ENCODE data around the gene MAML2. TPM values are rescaled to one million over a fixed set of nuclear protein-coding genes. Genes with fewer than 3 reads are reported as not detected.

MAML2 gene
- total and polyA plus RNA-seq, 9 of the 15 experiments (the other 6 are each of a cell fraction or from before 2014, with no cell fraction given): 0.79 to 6.8 (median 4.8) TPM

DNA sequence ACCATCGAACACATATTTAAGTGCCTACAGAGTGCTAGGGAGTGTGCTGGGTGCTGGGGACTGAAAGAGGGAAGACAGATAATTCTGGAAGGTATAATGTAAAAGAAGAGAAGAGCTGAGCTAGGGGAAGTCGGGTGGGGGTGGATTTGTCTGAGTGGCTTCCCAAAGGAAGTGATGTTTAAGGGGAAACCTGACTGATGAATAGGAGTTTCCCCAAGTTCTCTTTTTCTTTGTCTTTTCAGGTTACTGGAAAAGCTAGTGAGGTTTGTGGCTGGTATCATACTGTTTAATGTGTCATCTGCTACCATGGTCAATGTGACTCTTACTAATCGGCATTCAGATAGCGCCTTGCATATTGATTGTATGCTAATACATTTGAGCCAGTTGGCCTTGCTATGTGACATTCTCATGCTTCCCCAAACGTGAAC lies 267.4 kb downstream of the MAML2 start:
- Histone ChIP-seq H3K4me2 (ENCODE audit: insufficient read depth, low read length) (no peak overlapping the region), H3K9me1 (ENCODE audit: control insufficient read depth, insufficient read depth, low read length) (no peaks in the 10 kb centered on the region), H3K27ac (ENCODE audit: extremely low read depth, low read depth, low read length) (no peak overlapping the region), H3K36me3 (ENCODE audit: control insufficient read depth, insufficient read depth, low read length) (no peaks in the 10 kb centered on the region; the same call in 2 of the 3 replicates), H3K79me2 (ENCODE audit: control insufficient read depth, insufficient read depth, low read length) (no peaks in the 10 kb centered on the region; the same call in 2 of the 3 replicates), H3K9me3 (replicated peaks; ENCODE audit: control insufficient read depth, insufficient read depth, low read depth, low read length) (no peaks in the 10 kb centered on the region), H3K4me1 (replicated peaks in 1 of 2; ENCODE audit: control insufficient read depth in 2 of 2, insufficient read depth in 2 of 2, low read length in 2 of 2) (peaks cover 3 to 26% of the 10 kb centered on the region in 2 experiments; a peak in 4 of 5 replicates), H3K4me3 (no peak overlapping the region), H4K20me1 (replicated peaks; ENCODE audit: control insufficient read depth, insufficient read depth, low read length) (no peaks in the 10 kb centered on the region), H2AFZ (ENCODE audit: low read depth, low read length) (no peak overlapping the region), H3K9ac (ENCODE audit: insufficient read depth in 1 of 2, low read depth in 2 of 2, low read length in 2 of 2) (no peak overlapping the region), H3K27me3 (ENCODE audit: control insufficient read depth in 2 of 2, insufficient read depth in 2 of 2, low read length in 2 of 2) (no peaks in the 10 kb centered on the region)
- 42% methylated on average over 5 of the region's 5 CpGs for WGBS (ENCODE audit: insufficient coverage, low coverage, missing lambda C conversion rate)
- POLR2A ChIA-PET: interaction anchor here (1.8 kb wide), 1 partner anchor 8 kb away, joined by 8 read pairs; no protein-coding TSS in a partner anchor
- FAIRE-seq: no peak
- no TSS peak for BruUV-seq (replicated peaks)
- intact Hi-C loops (cut with micrococcal nuclease) (no loop called here), in situ Hi-C loops (cut with MboI) (no loop called here)
- CTCF ChIA-PET (ENCODE audit: low intra/inter-chr PET ratio): no interaction called here
- no peak; the same call in 2 of the 3 replicates for ATAC-seq
- TF ChIP-seq MECOM (CRISPR knock-in tag; IDR thresholded peaks at IDR 0.05): no peak
- TF ChIP-seq NUFIP1 (IDR thresholded peaks at IDR 0.05; ENCODE audit: partially characterized antibody): no peak
- no peak for TF ChIP-seq DNMT1 (IDR thresholded peaks at IDR 0.05)
- TF ChIP-seq, protein P1, sequence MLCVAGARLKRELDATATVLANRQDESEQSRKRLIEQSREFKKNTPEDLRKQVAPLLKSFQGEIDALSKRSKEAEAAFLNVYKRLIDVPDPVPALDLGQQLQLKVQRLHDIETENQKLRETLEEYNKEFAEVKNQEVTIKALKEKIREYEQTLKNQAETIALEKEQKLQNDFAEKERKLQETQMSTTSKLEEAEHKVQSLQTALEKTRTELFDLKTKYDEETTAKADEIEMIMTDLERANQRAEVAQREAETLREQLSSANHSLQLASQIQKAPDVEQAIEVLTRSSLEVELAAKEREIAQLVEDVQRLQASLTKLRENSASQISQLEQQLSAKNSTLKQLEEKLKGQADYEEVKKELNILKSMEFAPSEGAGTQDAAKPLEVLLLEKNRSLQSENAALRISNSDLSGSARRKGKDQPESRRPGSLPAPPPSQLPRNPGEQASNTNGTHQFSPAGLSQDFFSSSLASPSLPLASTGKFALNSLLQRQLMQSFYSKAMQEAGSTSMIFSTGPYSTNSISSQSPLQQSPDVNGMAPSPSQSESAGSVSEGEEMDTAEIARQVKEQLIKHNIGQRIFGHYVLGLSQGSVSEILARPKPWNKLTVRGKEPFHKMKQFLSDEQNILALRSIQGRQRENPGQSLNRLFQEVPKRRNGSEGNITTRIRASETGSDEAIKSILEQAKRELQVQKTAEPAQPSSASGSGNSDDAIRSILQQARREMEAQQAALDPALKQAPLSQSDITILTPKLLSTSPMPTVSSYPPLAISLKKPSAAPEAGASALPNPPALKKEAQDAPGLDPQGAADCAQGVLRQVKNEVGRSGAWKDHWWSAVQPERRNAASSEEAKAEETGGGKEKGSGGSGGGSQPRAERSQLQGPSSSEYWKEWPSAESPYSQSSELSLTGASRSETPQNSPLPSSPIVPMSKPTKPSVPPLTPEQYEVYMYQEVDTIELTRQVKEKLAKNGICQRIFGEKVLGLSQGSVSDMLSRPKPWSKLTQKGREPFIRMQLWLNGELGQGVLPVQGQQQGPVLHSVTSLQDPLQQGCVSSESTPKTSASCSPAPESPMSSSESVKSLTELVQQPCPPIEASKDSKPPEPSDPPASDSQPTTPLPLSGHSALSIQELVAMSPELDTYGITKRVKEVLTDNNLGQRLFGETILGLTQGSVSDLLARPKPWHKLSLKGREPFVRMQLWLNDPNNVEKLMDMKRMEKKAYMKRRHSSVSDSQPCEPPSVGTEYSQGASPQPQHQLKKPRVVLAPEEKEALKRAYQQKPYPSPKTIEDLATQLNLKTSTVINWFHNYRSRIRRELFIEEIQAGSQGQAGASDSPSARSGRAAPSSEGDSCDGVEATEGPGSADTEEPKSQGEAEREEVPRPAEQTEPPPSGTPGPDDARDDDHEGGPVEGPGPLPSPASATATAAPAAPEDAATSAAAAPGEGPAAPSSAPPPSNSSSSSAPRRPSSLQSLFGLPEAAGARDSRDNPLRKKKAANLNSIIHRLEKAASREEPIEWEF (CRISPR knock-in tag; IDR thresholded peaks at IDR 0.05): no peak
- TF ChIP-seq ZSCAN29 (IDR thresholded peaks at IDR 0.05): no peak
- TF ChIP-seq KAT8 (IDR thresholded peaks at IDR 0.05; ENCODE audit: low read depth): no peak
- no peak for TF ChIP-seq EHMT2 (IDR thresholded peaks at IDR 0.05)
- no peak for TF ChIP-seq STAG1 (CRISPR knock-in tag; IDR thresholded peaks at IDR 0.05; ENCODE audit: borderline replicate concordance)
- no peak for TF ChIP-seq PHB (CRISPR knock-in tag; IDR thresholded peaks at IDR 0.05)
- TF ChIP-seq POLR3A (IDR thresholded peaks at IDR 0.05; ENCODE audit: borderline replicate concordance, extremely low read depth, insufficient read depth, insufficient read length): no peak
- TF ChIP-seq, protein P2, sequence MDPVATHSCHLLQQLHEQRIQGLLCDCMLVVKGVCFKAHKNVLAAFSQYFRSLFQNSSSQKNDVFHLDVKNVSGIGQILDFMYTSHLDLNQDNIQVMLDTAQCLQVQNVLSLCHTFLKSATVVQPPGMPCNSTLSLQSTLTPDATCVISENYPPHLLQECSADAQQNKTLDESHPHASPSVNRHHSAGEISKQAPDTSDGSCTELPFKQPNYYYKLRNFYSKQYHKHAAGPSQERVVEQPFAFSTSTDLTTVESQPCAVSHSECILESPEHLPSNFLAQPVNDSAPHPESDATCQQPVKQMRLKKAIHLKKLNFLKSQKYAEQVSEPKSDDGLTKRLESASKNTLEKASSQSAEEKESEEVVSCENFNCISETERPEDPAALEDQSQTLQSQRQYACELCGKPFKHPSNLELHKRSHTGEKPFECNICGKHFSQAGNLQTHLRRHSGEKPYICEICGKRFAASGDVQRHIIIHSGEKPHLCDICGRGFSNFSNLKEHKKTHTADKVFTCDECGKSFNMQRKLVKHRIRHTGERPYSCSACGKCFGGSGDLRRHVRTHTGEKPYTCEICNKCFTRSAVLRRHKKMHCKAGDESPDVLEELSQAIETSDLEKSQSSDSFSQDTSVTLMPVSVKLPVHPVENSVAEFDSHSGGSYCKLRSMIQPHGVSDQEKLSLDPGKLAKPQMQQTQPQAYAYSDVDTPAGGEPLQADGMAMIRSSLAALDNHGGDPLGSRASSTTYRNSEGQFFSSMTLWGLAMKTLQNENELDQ (CRISPR knock-in tag; IDR thresholded peaks at IDR 0.05; ENCODE audit: borderline replicate concordance): no peak
- TF ChIP-seq BDP1 (IDR thresholded peaks at IDR 0.05; ENCODE audit: insufficient read depth, insufficient read length): no peak
- TF ChIP-seq SMARCA5 (IDR thresholded peaks at IDR 0.05): no peak
- no peak for DNase-seq (ENCODE audit: extremely low read depth in 1 of 4, low spot score in 3 of 4)

Measured in K562 (cell line).